ENCODE results near the gene HLA-DOB.

- TF ChIP-seq YY1 (IDR thresholded peaks at IDR 0.05; ENCODE audit: low read depth) (no peak), CREB1 (IDR thresholded peaks at IDR 0.05; ENCODE audit: low read depth) (no peak), CEBPB (IDR thresholded peaks at IDR 0.05) (no peak), TAF1 (IDR thresholded peaks at IDR 0.05; ENCODE audit: low read depth) (no peak), TCF12 (IDR thresholded peaks at IDR 0.05; ENCODE audit: low read depth) (no peak), RAD21 (IDR thresholded peaks at IDR 0.05; ENCODE audit: low read depth) (peak; percentile 88), EP300 (IDR thresholded peaks at IDR 0.05; ENCODE audit: borderline replicate concordance) (no peak), TEAD4 (IDR thresholded peaks at IDR 0.05) (no peak), NFIC (IDR thresholded peaks at IDR 0.05) (no peak), EGR1 (IDR thresholded peaks at IDR 0.05) (no peak)
- TF ChIP-seq, protein P1, sequence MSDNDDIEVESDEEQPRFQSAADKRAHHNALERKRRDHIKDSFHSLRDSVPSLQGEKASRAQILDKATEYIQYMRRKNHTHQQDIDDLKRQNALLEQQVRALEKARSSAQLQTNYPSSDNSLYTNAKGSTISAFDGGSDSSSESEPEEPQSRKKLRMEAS (IDR thresholded peaks at IDR 0.05), result peak; percentile 25; the same call in 1 of the 2 replicates
- TF ChIP-seq, protein P2, sequence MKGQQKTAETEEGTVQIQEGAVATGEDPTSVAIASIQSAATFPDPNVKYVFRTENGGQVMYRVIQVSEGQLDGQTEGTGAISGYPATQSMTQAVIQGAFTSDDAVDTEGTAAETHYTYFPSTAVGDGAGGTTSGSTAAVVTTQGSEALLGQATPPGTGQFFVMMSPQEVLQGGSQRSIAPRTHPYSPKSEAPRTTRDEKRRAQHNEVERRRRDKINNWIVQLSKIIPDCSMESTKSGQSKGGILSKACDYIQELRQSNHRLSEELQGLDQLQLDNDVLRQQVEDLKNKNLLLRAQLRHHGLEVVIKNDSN (IDR thresholded peaks at IDR 0.05), result no peak
Measured at GRCh38 chr6:32838114-32838958, 21.5 kb upstream of the HLA-DOB start, which contains the start of gene TAP2.
